GM19372 (cell line): ENCODE data around the gene PGM3.

Source experiments
- ATAC-seq: cut with Tn5 transposase; IDR thresholded peaks from one replicate; pipeline ENCODE4 v1.9.1; 2021; ENCODE audit warnings: mild to moderate bottlenecking, low read depth, moderate library complexity; ENCODE audit not compliant: unreplicated experiment

Gene PGM3

GRCh38 chr6:83185096-83185495 is 8.0 kb downstream of the PGM3 start:
- ATAC-seq, result no peak

- ATAC-seq, result no peak
Measured at GRCh38 chr6:83183082-83183828, 9.8 kb downstream of the PGM3 start.

- no peak for ATAC-seq
Measured at GRCh38 chr6:83182114-83182513, 11.0 kb downstream of the PGM3 start.

GRCh38 chr6:83180426-83180950 is 12.6 kb downstream of the PGM3 start:
- ATAC-seq, result no peak

GRCh38 chr6:83176246-83176645 is 16.8 kb downstream of the PGM3 start:
- ATAC-seq, result no peak

GRCh38 chr6:83169511-83169910 is 23.6 kb downstream of the PGM3 start:
- ATAC-seq, result no peak

- no peak for ATAC-seq
Measured at GRCh38 chr6:83169106-83169505, 24.0 kb downstream of the PGM3 start.

GRCh38 chr6:83168556-83168955 is 24.5 kb downstream of the PGM3 start:
- no peak for ATAC-seq

- no peak for ATAC-seq
Measured at GRCh38 chr6:83167726-83168278, 25.3 kb downstream of the PGM3 start.

- ATAC-seq, result no peak
Measured at GRCh38 chr6:83160167-83160566, 32.9 kb downstream of the PGM3 start.

- no peak for ATAC-seq
Measured at GRCh38 chr6:83155794-83156193, 37.3 kb downstream of the PGM3 start.

GRCh38 chr6:83153883-83154521 is 39.1 kb downstream of the PGM3 start:
- ATAC-seq, result no peak

- no peak for ATAC-seq
Measured at GRCh38 chr6:83152913-83153312, 40.2 kb downstream of the PGM3 start.

- no peak for ATAC-seq
Measured at GRCh38 chr6:83151114-83151513, 42.0 kb downstream of the PGM3 start.

- no peak for ATAC-seq
Measured at GRCh38 chr6:83138758-83139157, 54.3 kb downstream of the PGM3 start.

GRCh38 chr6:83138118-83138722 is 54.8 kb downstream of the PGM3 start:
- no peak for ATAC-seq

GRCh38 chr6:83132121-83132520 is 60.9 kb downstream of the PGM3 start:
- ATAC-seq, result no peak

GRCh38 chr6:83127976-83128375 is 65.1 kb downstream of the PGM3 start:
- ATAC-seq, result no peak

GRCh38 chr6:83127258-83127657 is 65.8 kb downstream of the PGM3 start:
- ATAC-seq, result no peak

- no peak for ATAC-seq
Measured at GRCh38 chr6:83126807-83127206, 66.3 kb downstream of the PGM3 start.

GRCh38 chr6:83126223-83126622 is 66.8 kb downstream of the PGM3 start:
- ATAC-seq, result no peak
